ENCODE data around the gene INSYN1.

Gene INSYN1

GRCh38 chr15:73717206-73717605, 35.9 kb downstream of the INSYN1 start:
- Histone ChIP-seq H3K4me1 (ENCODE audit: control insufficient read depth, low read length) (no peaks in the 10 kb centered on the region), H3K27me3 (ENCODE audit: control insufficient read depth, low read length) (0 out of 2 replicates have a peak, but pooled peaks cover 3% of the 10 kb centered on the region), H3K4me2 (ENCODE audit: low read length) (no peak overlapping the region), H3F3A (ENCODE audit: control insufficient read depth, insufficient read depth) (no peaks in the 10 kb centered on the region), H3K4me3 (ENCODE audit: low read length) (no peak overlapping the region), H3K27ac (ENCODE audit: low read depth, low read length) (no peak overlapping the region), H3K79me2 (ENCODE audit: control insufficient read depth, low read length) (no peaks in the 10 kb centered on the region), H4K20me1 (ENCODE audit: control insufficient read depth, insufficient read depth, low read depth, low read length) (no peaks in the 10 kb centered on the region), H3K36me3 (ENCODE audit: control insufficient read depth, low read length) (no peaks in the 10 kb centered on the region), H3K9me2 (replicated peaks; ENCODE audit: control insufficient read depth, low read length) (no peaks in the 10 kb centered on the region), H3K9me3 (ENCODE audit: control insufficient read depth, insufficient read depth, low read length) (no peaks in the 10 kb centered on the region)
- no peak for TF ChIP-seq EZH2phosphoT487 (IDR thresholded peaks at IDR 0.05; ENCODE audit: borderline replicate concordance, low read length)
- TF ChIP-seq CTCF (IDR thresholded peaks at IDR 0.05; ENCODE audit: low read depth, low read length, poor library complexity, severe bottlenecking), result no peak

- Histone ChIP-seq H3K79me2 (ENCODE audit: control insufficient read depth, low read length) (no peaks in the 10 kb centered on the region), H3K9me3 (ENCODE audit: control insufficient read depth, insufficient read depth, low read length) (no peaks in the 10 kb centered on the region), H3K36me3 (ENCODE audit: control insufficient read depth, low read length) (no peaks in the 10 kb centered on the region), H3K4me3 (ENCODE audit: low read length) (no peak overlapping the region), H3K27ac (ENCODE audit: low read depth, low read length) (no peak overlapping the region), H3K4me1 (ENCODE audit: control insufficient read depth, low read length) (no peaks in the 10 kb centered on the region), H3K9me2 (replicated peaks; ENCODE audit: control insufficient read depth, low read length) (no peaks in the 10 kb centered on the region), H3K27me3 (ENCODE audit: control insufficient read depth, low read length) (0 out of 2 replicates have a peak, but pooled peaks cover 3% of the 10 kb centered on the region), H3K4me2 (ENCODE audit: low read length) (no peak overlapping the region), H3F3A (ENCODE audit: control insufficient read depth, insufficient read depth) (no peaks in the 10 kb centered on the region), H4K20me1 (ENCODE audit: control insufficient read depth, insufficient read depth, low read depth, low read length) (no peaks in the 10 kb centered on the region)
- TF ChIP-seq EZH2phosphoT487 (IDR thresholded peaks at IDR 0.05; ENCODE audit: borderline replicate concordance, low read length) (no peak), CTCF (IDR thresholded peaks at IDR 0.05; ENCODE audit: low read depth, low read length, poor library complexity, severe bottlenecking) (no peak)
Measured at GRCh38 chr15:73716417-73716816, 36.7 kb downstream of the INSYN1 start.

- no peaks in the 10 kb centered on the region for H3K79me2 ChIP-seq (ENCODE audit: control insufficient read depth, low read length)
- no peaks in the 10 kb centered on the region for H3K9me3 ChIP-seq (ENCODE audit: control insufficient read depth, insufficient read depth, low read length)
- no peak overlapping the region for H3K27ac ChIP-seq (ENCODE audit: low read depth, low read length)
- H3K36me3 ChIP-seq (ENCODE audit: control insufficient read depth, low read length), result no peaks in the 10 kb centered on the region
- H3K4me1 ChIP-seq (ENCODE audit: control insufficient read depth, low read length), result no peaks in the 10 kb centered on the region
- H4K20me1 ChIP-seq (ENCODE audit: control insufficient read depth, insufficient read depth, low read depth, low read length), result no peaks in the 10 kb centered on the region
- TF ChIP-seq CTCF (IDR thresholded peaks at IDR 0.05; ENCODE audit: low read depth, low read length, poor library complexity, severe bottlenecking) (no peak), EZH2phosphoT487 (IDR thresholded peaks at IDR 0.05; ENCODE audit: borderline replicate concordance, low read length) (no peak)
- 0 out of 2 replicates have a peak, but pooled peaks cover 3% of the 10 kb centered on the region for H3K27me3 ChIP-seq (ENCODE audit: control insufficient read depth, low read length)
- no peaks in the 10 kb centered on the region for H3F3A ChIP-seq (ENCODE audit: control insufficient read depth, insufficient read depth)
- H3K4me3 ChIP-seq (ENCODE audit: low read length), result no peak overlapping the region
- H3K4me2 ChIP-seq (ENCODE audit: low read length), result no peak overlapping the region
- H3K9me2 ChIP-seq (replicated peaks; ENCODE audit: control insufficient read depth, low read length), result no peaks in the 10 kb centered on the region
Measured at GRCh38 chr15:73715417-73715816, 37.7 kb downstream of the INSYN1 start.
